ENCODE results near the gene CDH8. TPM values are rescaled to one million over a fixed set of nuclear protein-coding genes. Genes with fewer than 3 reads are reported as not detected.
"Not testable (repeated sequence)": the region's sequence is repeated elsewhere in the genome, so short reads cannot be mapped to it uniquely, and the experiment has no call there.

The CDH8 gene
- total RNA-seq, 2 experiments from 2014 or later: not detected

GRCh38 chr16:61917865-61918826 is 118.1 kb downstream of the CDH8 start:
- H3K27me3 Mint-ChIP-seq (ENCODE audit: low read depth); ATAC-seq; POLR2A ChIA-PET; H3K4me3 Mint-ChIP-seq; DNase-seq; H3K36me3 Mint-ChIP-seq (ENCODE audit: low read depth); H3K27ac Mint-ChIP-seq; CTCF ChIA-PET; H3K4me1 Mint-ChIP-seq (ENCODE audit: low read depth): not testable (repeated sequence)
- peaks cover 21% of the 10 kb centered on the region for H3K9me3 Mint-ChIP-seq (ENCODE audit: insufficient read depth)

DNA sequence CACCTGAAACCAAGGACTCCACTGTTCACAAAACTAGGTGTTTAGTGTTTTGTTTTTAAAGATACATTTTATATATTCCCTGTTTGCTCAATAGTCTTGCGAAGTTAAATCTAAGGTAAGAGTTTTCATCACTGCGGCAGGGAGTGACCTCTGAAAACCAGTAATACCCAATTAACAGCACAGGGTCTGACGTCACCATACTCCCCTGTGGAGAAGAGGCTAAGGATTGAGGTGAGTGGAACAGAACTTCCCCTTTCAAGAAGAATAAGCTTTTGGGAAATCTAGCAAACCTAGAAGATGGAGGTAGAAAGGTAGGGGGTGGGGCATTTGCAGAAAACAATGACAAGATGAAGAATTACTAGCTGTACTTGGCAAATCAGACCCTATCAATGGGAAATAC is 120.7 kb downstream of the CDH8 start:
- H3K27me3 Mint-ChIP-seq (ENCODE audit: low read depth): no peaks in the 10 kb centered on the region
- ATAC-seq: no peak
- ChIA-PET CTCF (no interaction called here), POLR2A (no interaction called here)
- peaks cover 21% of the 10 kb centered on the region for H3K9me3 Mint-ChIP-seq (ENCODE audit: insufficient read depth)
- no peak overlapping the region for H3K4me3 Mint-ChIP-seq
- no peak overlapping the region for H3K27ac Mint-ChIP-seq
- no peaks in the 10 kb centered on the region for H3K4me1 Mint-ChIP-seq (ENCODE audit: low read depth)
- DNase-seq: no peak
- no peaks in the 10 kb centered on the region for H3K36me3 Mint-ChIP-seq (ENCODE audit: low read depth)

GRCh38 chr16:61909074-61909473 is 127.2 kb downstream of the CDH8 start:
- H3K27ac Mint-ChIP-seq: no peak overlapping the region
- H3K4me3 Mint-ChIP-seq: no peak overlapping the region
- POLR2A ChIA-PET: no interaction called here
- H3K9me3 Mint-ChIP-seq (ENCODE audit: insufficient read depth): peaks cover 20% of the 10 kb centered on the region
- no peaks in the 10 kb centered on the region for H3K4me1 Mint-ChIP-seq (ENCODE audit: low read depth)
- ATAC-seq: no peak
- H3K36me3 Mint-ChIP-seq (ENCODE audit: low read depth): no peaks in the 10 kb centered on the region
- DNase-seq: no peak
- CTCF ChIA-PET: no interaction called here
- H3K27me3 Mint-ChIP-seq (ENCODE audit: low read depth): no peaks in the 10 kb centered on the region

- Mint-ChIP-seq H3K4me1 (ENCODE audit: low read depth) (no peaks in the 10 kb centered on the region), H3K27ac (no peak overlapping the region), H3K27me3 (ENCODE audit: low read depth) (no peaks in the 10 kb centered on the region), H3K4me3 (no peak overlapping the region), H3K36me3 (ENCODE audit: low read depth) (no peaks in the 10 kb centered on the region), H3K9me3 (ENCODE audit: insufficient read depth) (peaks cover 17% of the 10 kb centered on the region)
- POLR2A ChIA-PET: no interaction called here
- no peak for ATAC-seq
- DNase-seq: no peak
- CTCF ChIA-PET: no interaction called here
Measured at GRCh38 chr16:61908426-61908825, 127.8 kb downstream of the CDH8 start.

GRCh38 chr16:61901689-61902088 is 134.5 kb downstream of the CDH8 start:
- no peak overlapping the region for H3K27ac Mint-ChIP-seq
- no peak for DNase-seq
- H3K9me3 Mint-ChIP-seq (ENCODE audit: insufficient read depth): peaks cover 18% of the 10 kb centered on the region
- H3K27me3 Mint-ChIP-seq (ENCODE audit: low read depth): no peaks in the 10 kb centered on the region
- H3K4me1 Mint-ChIP-seq (ENCODE audit: low read depth): no peaks in the 10 kb centered on the region
- H3K36me3 Mint-ChIP-seq (ENCODE audit: low read depth): no peaks in the 10 kb centered on the region
- CTCF ChIA-PET: no interaction called here
- POLR2A ChIA-PET: no interaction called here
- ATAC-seq: no peak
- no peak overlapping the region for H3K4me3 Mint-ChIP-seq

DNA sequence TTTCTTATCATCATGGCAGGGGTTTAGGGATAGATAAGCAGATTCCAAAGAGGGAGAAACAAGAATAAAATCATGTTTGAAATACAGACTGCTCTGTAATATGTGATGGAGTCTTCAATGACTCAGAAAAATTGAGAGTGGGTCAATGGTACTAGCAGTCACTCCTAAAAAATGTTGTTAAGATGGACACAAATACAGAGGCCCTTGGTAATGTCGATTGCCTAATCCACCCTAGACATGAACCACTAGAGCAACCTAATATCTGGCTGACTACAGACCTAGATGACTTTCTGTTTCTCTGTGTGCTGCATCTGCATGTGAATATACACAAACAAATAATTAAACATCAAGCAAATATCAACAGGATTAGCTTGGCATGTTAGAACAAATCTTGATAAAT is 135.8 kb downstream of the CDH8 start:
- Mint-ChIP-seq H3K9me3 (ENCODE audit: insufficient read depth) (peaks cover 11% of the 10 kb centered on the region), H3K27ac (no peak overlapping the region), H3K27me3 (ENCODE audit: low read depth) (no peaks in the 10 kb centered on the region), H3K36me3 (ENCODE audit: low read depth) (no peaks in the 10 kb centered on the region), H3K4me3 (no peak overlapping the region), H3K4me1 (ENCODE audit: low read depth) (no peaks in the 10 kb centered on the region)
- CTCF ChIA-PET: no interaction called here
- POLR2A ChIA-PET: no interaction called here
- ATAC-seq: no peak
- DNase-seq: no peak

DNA sequence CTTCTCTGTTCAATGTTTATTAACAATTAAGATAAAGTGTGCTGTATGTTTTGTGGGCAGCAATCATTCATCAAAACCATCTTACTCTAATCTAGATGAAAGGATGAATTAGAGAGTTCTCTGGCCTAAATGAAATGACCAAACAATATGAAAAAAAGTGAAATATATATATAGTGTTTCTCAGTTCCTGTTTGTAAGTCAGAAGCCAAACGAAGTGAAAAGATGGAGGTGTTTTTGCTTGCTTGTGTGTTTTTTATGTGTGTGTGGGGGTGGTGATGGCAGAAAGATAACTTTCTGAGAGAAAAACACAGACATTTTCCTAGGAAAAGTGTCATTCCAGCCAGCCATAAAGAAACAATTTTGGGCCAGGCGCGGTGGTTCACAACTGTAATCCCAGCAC is 138.6 kb downstream of the CDH8 start:
- CTCF ChIA-PET: no interaction called here

DNA sequence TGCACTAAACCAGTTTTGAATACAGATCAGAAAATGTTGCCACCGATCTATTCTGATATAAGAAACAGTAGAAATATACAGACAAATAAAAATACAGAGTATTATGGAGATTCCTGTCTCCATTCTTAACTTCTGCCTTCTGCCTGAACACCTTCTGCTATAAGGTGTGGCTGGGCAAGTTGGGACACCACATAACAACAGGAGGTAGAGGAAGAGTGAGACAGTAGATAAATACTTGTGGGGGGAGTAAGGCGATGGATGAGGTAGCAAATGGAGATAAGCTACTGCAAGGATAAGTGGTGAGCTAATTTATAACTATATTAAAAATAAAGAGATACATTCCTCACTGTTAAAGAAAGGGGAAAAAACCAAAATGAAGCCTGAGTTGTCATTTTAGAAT is 143.7 kb downstream of the CDH8 start:
- Mint-ChIP-seq H3K27me3 (ENCODE audit: low read depth) (no peaks in the 10 kb centered on the region), H3K4me3 (no peak overlapping the region), H3K36me3 (ENCODE audit: low read depth) (no peaks in the 10 kb centered on the region), H3K9me3 (ENCODE audit: insufficient read depth) (peaks cover 13% of the 10 kb centered on the region), H3K27ac (no peak overlapping the region), H3K4me1 (ENCODE audit: low read depth) (no peaks in the 10 kb centered on the region)
- DNase-seq (no peak), ATAC-seq (no peak)
- ChIA-PET CTCF (no interaction called here), POLR2A (no interaction called here)

More for the DNA sequence above, 138.6 kb downstream of the CDH8 start:
- H3K27me3 Mint-ChIP-seq (ENCODE audit: low read depth): no peaks in the 10 kb centered on the region
- H3K36me3 Mint-ChIP-seq (ENCODE audit: low read depth): no peaks in the 10 kb centered on the region
- peaks cover 9% of the 10 kb centered on the region for H3K9me3 Mint-ChIP-seq (ENCODE audit: insufficient read depth)
- ATAC-seq: no peak
- H3K27ac Mint-ChIP-seq: no peak overlapping the region
- DNase-seq: no peak
- H3K4me1 Mint-ChIP-seq (ENCODE audit: low read depth): no peaks in the 10 kb centered on the region
- POLR2A ChIA-PET: no interaction called here
- H3K4me3 Mint-ChIP-seq: no peak overlapping the region

DNA sequence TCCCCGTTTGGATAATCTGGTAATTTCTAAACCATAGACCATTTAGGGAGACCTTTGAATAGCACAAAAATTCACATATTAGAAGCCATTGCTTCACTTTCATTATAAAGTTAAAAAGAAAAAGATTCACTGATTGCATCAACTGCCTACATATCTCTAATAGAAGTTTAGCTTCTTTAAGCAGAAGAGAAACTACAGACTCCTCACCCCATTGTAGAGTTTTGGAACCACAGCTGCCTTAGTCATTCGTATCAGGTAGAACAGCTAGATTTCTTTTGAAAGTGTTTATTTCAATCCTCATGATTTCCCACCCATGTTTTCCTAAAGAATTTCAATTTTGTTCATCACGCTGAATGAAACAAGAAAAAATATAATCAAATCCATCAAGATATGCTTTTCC is 144.8 kb downstream of the CDH8 start:
- no peak for ATAC-seq
- Mint-ChIP-seq H3K4me3 (no peak overlapping the region), H3K27ac (no peak overlapping the region), H3K27me3 (ENCODE audit: low read depth) (no peaks in the 10 kb centered on the region), H3K9me3 (ENCODE audit: insufficient read depth) (peaks cover 13% of the 10 kb centered on the region), H3K36me3 (ENCODE audit: low read depth) (no peaks in the 10 kb centered on the region), H3K4me1 (ENCODE audit: low read depth) (no peaks in the 10 kb centered on the region)
- POLR2A ChIA-PET: no interaction called here
- CTCF ChIA-PET: no interaction called here
- DNase-seq: no peak

DNA sequence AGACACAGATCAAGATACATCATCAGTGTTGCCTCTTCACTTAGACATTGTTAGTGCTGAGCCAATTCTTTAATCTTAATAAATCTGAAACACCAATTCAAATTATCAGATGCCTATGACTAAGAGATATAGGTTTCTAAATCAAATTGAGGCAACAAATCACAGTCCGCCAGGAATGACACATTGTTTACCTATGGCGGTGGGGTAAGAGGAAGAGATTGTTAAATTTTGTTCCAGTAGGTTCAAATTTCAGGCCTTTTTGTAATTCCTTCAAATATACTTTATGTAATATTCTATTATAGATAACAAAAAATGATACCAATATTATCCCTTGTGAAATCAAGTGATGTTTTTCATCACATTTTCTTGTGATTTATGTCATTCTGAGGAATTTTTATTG is 145.9 kb downstream of the CDH8 start:
- Mint-ChIP-seq H3K27ac (no peak overlapping the region), H3K9me3 (ENCODE audit: insufficient read depth) (peaks cover 13% of the 10 kb centered on the region), H3K36me3 (ENCODE audit: low read depth) (no peaks in the 10 kb centered on the region), H3K4me3 (no peak overlapping the region), H3K4me1 (ENCODE audit: low read depth) (no peaks in the 10 kb centered on the region), H3K27me3 (ENCODE audit: low read depth) (no peaks in the 10 kb centered on the region)
- ATAC-seq (no peak), DNase-seq (no peak)
- ChIA-PET POLR2A (no interaction called here), CTCF (no interaction called here)

GRCh38 chr16:61887903-61888302 is 148.3 kb downstream of the CDH8 start:
- Mint-ChIP-seq H3K4me1 (ENCODE audit: low read depth) (no peaks in the 10 kb centered on the region), H3K36me3 (ENCODE audit: low read depth) (no peaks in the 10 kb centered on the region), H3K27ac (no peak overlapping the region), H3K9me3 (ENCODE audit: insufficient read depth) (peaks cover 15% of the 10 kb centered on the region), H3K4me3 (no peak overlapping the region), H3K27me3 (ENCODE audit: low read depth) (no peaks in the 10 kb centered on the region)
- CTCF ChIA-PET: no interaction called here
- POLR2A ChIA-PET: no interaction called here
- DNase-seq (no peak), ATAC-seq (no peak)

- Mint-ChIP-seq H3K4me1 (ENCODE audit: low read depth) (no peaks in the 10 kb centered on the region), H3K9me3 (ENCODE audit: insufficient read depth) (peaks cover 10% of the 10 kb centered on the region), H3K4me3 (no peak overlapping the region), H3K27ac (no peak overlapping the region), H3K36me3 (ENCODE audit: low read depth) (no peaks in the 10 kb centered on the region), H3K27me3 (ENCODE audit: low read depth) (no peaks in the 10 kb centered on the region)
- CTCF ChIA-PET: no interaction called here
- ATAC-seq: no peak
- no peak for DNase-seq
- POLR2A ChIA-PET: no interaction called here
Measured at GRCh38 chr16:61885343-61885742, 150.9 kb downstream of the CDH8 start.

DNA sequence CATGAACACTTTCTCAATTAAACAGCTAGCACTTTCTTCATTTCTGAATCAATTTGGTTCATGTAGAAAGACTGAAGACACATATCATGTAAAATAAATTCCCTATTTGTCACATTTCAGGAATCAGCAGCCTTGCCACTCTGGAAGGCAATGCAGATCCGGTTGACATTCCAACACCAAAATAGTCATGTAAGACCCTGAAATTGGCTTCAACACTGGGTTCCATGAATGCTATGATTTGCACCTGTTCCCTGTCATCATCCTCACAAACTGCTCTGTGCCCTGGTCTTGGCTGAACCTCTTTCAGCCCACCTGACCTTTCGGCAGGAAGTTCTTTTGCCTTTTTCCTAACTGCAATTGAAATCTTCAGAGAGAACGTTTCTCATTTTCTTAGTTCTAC is 156.9 kb downstream of the CDH8 start:
- ChIA-PET POLR2A (no interaction called here), CTCF (no interaction called here)
- H3K4me1 Mint-ChIP-seq (ENCODE audit: low read depth): no peaks in the 10 kb centered on the region
- peaks cover 17% of the 10 kb centered on the region for H3K9me3 Mint-ChIP-seq (ENCODE audit: insufficient read depth)
- H3K4me3 Mint-ChIP-seq: no peak overlapping the region
- no peaks in the 10 kb centered on the region for H3K27me3 Mint-ChIP-seq (ENCODE audit: low read depth)
- no peaks in the 10 kb centered on the region for H3K36me3 Mint-ChIP-seq (ENCODE audit: low read depth)
- no peak for ATAC-seq
- DNase-seq: no peak
- H3K27ac Mint-ChIP-seq: no peak overlapping the region

Measured in activated CD8-positive, alpha-beta T cell treated with anti-CD3 and anti-CD28 coated beads, Interleukin-2, amount 10 ng/mL, durations not matched to agents 7 days and 5 days (primary cell).